Caco-2 (cell line): ENCODE data around the gene RC3H2. TPM values are rescaled to one million over a fixed set of nuclear protein-coding genes. Genes with fewer than 3 reads are reported as not detected.

ENCODE experiments used
- BruUV-seq: library from RNA; stranded (reverse); fragments of 400-500 nt; replicated peaks from 2 replicates; lab custom pipeline; 2021; lab: Mats Ljungman, UMichigan
- CTCF ChIA-PET: fragments of 300-600 bp; sonication (Branson Sonifier 250); formaldehyde crosslinking; loops from one replicate; lab custom pipeline; 2022; ENCODE audit warnings: antibody characterized with exemption; lab: Charles Lee
- POLR2A ChIA-PET: fragments of 300-600 bp; sonication (Branson Sonifier 250); formaldehyde crosslinking; loops from one replicate; lab custom pipeline; 2022; ENCODE audit warnings: antibody characterized with exemption; lab: Charles Lee
- DNase-seq, 2 experiments: peaks; one replicate each; pipeline versions ENCODE4 v3.0.0 to v3.0.0-alpha.2; 2020 to 2022
- H3K27me3 ChIP-seq: replicated peaks from 2 replicates; pipeline ENCODE4 v1.6.0; 2011; ENCODE audit warnings: low read length; ENCODE audit not compliant: control insufficient read depth, insufficient read depth
- H3K36me3 ChIP-seq: 2 replicates; pipeline ENCODE4 v1.5.1; 2011; ENCODE audit warnings: low read length; ENCODE audit not compliant: control insufficient read depth, insufficient read depth
- H3K4me1 ChIP-seq: fragments of 250-450 bp; sonication (Bioruptor Pico); 2 replicates; pipeline ENCODE4 v1.5.1; 2020; ENCODE audit warnings: mild to moderate bottlenecking
- H3K4me3 ChIP-seq: 2 replicates; pipeline ENCODE4 v1.5.1; 2011; ENCODE audit warnings: low read depth, mild to moderate bottlenecking, control low read depth, low read length
- H3K9me3 ChIP-seq: fragments of 250-450 bp; sonication (Bioruptor Pico); 2 replicates; pipeline ENCODE4 v1.5.1; 2020; ENCODE audit warnings: mild to moderate bottlenecking, moderate library complexity
- H3K27ac Mint-ChIP-seq: one replicate; pipeline ENCODE4 v1.8.0; 2022; ENCODE audit warnings: mixed read lengths; ENCODE audit not compliant: unreplicated experiment
- H3K27me3 Mint-ChIP-seq: one replicate; pipeline ENCODE4 v1.8.0; 2022; ENCODE audit warnings: mixed read lengths; ENCODE audit not compliant: insufficient read depth, unreplicated experiment
- H3K36me3 Mint-ChIP-seq: one replicate; pipeline ENCODE4 v1.8.0; 2022; ENCODE audit warnings: mild to moderate bottlenecking, mixed read lengths; ENCODE audit not compliant: insufficient read depth, unreplicated experiment
- H3K4me1 Mint-ChIP-seq: one replicate; pipeline ENCODE4 v1.8.0; 2022; ENCODE audit warnings: low read depth, mixed read lengths; ENCODE audit not compliant: unreplicated experiment
- H3K4me3 Mint-ChIP-seq: one replicate; pipeline ENCODE4 v1.8.0; 2022; ENCODE audit warnings: mild to moderate bottlenecking, moderate library complexity, mixed read lengths; ENCODE audit not compliant: unreplicated experiment
- H3K9me3 Mint-ChIP-seq: one replicate; pipeline ENCODE4 v1.8.0; 2022; ENCODE audit warnings: mixed read lengths; ENCODE audit not compliant: unreplicated experiment
- CTCF ChIP-seq, 2 experiments: fragments of 200-600 bp in 1 of 2; IDR thresholded peaks; 1 replicate in 1 of 2; 2 replicates in 1 of 2; pipeline versions ENCODE4 v1.5.1 to v1.8.0; 2011 to 2022; ENCODE audit warnings: antibody characterized with exemption in 1 of 2, control low read depth in 1 of 2, inconsistent platforms in 1 of 2, low read depth in 1 of 2, low read length in 1 of 2, mild to moderate bottlenecking in 1 of 2, moderate library complexity in 1 of 2; ENCODE audit not compliant: insufficient read depth in 1 of 2, severe bottlenecking in 1 of 2, unreplicated experiment in 1 of 2
- intact Hi-C: fragments of 100-400 bp; cut with micrococcal nuclease; formaldehyde crosslinking; loops from one replicate; pipeline ENCODE4 v1.10.0; 2022; ENCODE audit not compliant: unreplicated experiment
- total RNA-seq: library from RNA; stranded (reverse); gene quantifications from 2 replicates; pipeline ENCODE4 v1.2.3, GENCODE V29; 2022

The RC3H2 gene
- total RNA-seq, 1 experiment from 2014 or later, result 53.8 TPM

- ChIA-PET POLR2A (interaction anchor here (0.7 kb wide), 1 partner anchor 92 kb away, joined by 3 read pairs; no protein-coding TSS in a partner anchor), CTCF (no interaction called here)
- H3K27ac Mint-ChIP-seq, result no peak overlapping the region
- no peaks in the 10 kb centered on the region for H3K36me3 ChIP-seq
- no peak for TF ChIP-seq CTCF (IDR thresholded peaks at IDR 0.05; ENCODE audit: insufficient read depth in 1 of 2, low read depth in 1 of 2, low read length in 1 of 2, severe bottlenecking in 1 of 2, unreplicated experiment in 1 of 2)
- intact Hi-C loops, result no loop called here
- no peak overlapping the region for H3K4me3 ChIP-seq
- no peak for DNase-seq
- no peaks in the 10 kb centered on the region for H3K4me1 Mint-ChIP-seq
- no peaks in the 10 kb centered on the region for H3K27me3 ChIP-seq
- H3K4me3 Mint-ChIP-seq, result no peak overlapping the region
- no peaks in the 10 kb centered on the region for H3K27me3 Mint-ChIP-seq
- BruUV-seq, result no TSS peak
- H3K9me3 ChIP-seq, result no peaks in the 10 kb centered on the region
- no peaks in the 10 kb centered on the region for H3K4me1 ChIP-seq
- no peaks in the 10 kb centered on the region for H3K9me3 Mint-ChIP-seq
- peaks cover 61% of the 10 kb centered on the region for H3K36me3 Mint-ChIP-seq
Observed at GRCh38 chr9:122848256-122848943, 56.8 kb downstream of the RC3H2 start.

GRCh38 chr9:122846371-122846940 lies 58.7 kb downstream of the RC3H2 start:
- intact Hi-C loops, result no loop called here
- no peaks in the 10 kb centered on the region for H3K27me3 ChIP-seq
- no TSS peak for BruUV-seq
- H3K36me3 Mint-ChIP-seq, result peaks cover 50% of the 10 kb centered on the region
- H3K9me3 ChIP-seq, result no peaks in the 10 kb centered on the region
- no peaks in the 10 kb centered on the region for H3K9me3 Mint-ChIP-seq
- H3K27ac Mint-ChIP-seq, result no peak overlapping the region
- H3K36me3 ChIP-seq, result no peaks in the 10 kb centered on the region
- DNase-seq, result no peak
- TF ChIP-seq CTCF (IDR thresholded peaks at IDR 0.05; ENCODE audit: insufficient read depth in 1 of 2, low read depth in 1 of 2, low read length in 1 of 2, severe bottlenecking in 1 of 2, unreplicated experiment in 1 of 2), result no peak
- H3K4me1 ChIP-seq, result no peaks in the 10 kb centered on the region
- ChIA-PET CTCF (no interaction called here), POLR2A (no interaction called here)
- H3K27me3 Mint-ChIP-seq, result no peaks in the 10 kb centered on the region
- no peak overlapping the region for H3K4me3 Mint-ChIP-seq
- H3K4me3 ChIP-seq, result no peak overlapping the region
- no peaks in the 10 kb centered on the region for H3K4me1 Mint-ChIP-seq

- intact Hi-C loops, result no loop called here
- DNase-seq, result no peak
- H3K27me3 Mint-ChIP-seq, result no peaks in the 10 kb centered on the region
- no TSS peak for BruUV-seq
- ChIA-PET POLR2A (no interaction called here), CTCF (no interaction called here)
- Histone ChIP-seq H3K36me3 (no peaks in the 10 kb centered on the region), H3K4me1 (no peaks in the 10 kb centered on the region), H3K9me3 (no peaks in the 10 kb centered on the region), H3K27me3 (no peaks in the 10 kb centered on the region), H3K4me3 (no peak overlapping the region)
- no peaks in the 10 kb centered on the region for H3K4me1 Mint-ChIP-seq
- H3K9me3 Mint-ChIP-seq, result no peaks in the 10 kb centered on the region
- H3K4me3 Mint-ChIP-seq, result no peak overlapping the region
- no peak for TF ChIP-seq CTCF (IDR thresholded peaks at IDR 0.05; ENCODE audit: insufficient read depth in 1 of 2, low read depth in 1 of 2, low read length in 1 of 2, severe bottlenecking in 1 of 2, unreplicated experiment in 1 of 2)
- H3K27ac Mint-ChIP-seq, result no peak overlapping the region
- peaks cover 37% of the 10 kb centered on the region for H3K36me3 Mint-ChIP-seq
Observed at GRCh38 chr9:122845116-122845515, 60.0 kb downstream of the RC3H2 start.
